Stimulated activated CD8-positive, alpha-beta memory T cell treated with anti-CD3 and anti-CD28 coated beads, Interleukin-12 subunit alpha, Interleukin-12 subunit beta, amount 100 ng/mL, for 24 hours (primary cell): ENCODE data around the gene KCNK2.
"Not testable (repeated sequence)": the region's sequence is repeated elsewhere in the genome, so short reads cannot be mapped to it uniquely, and the experiment has no call there.

ENCODE experiments used
- DNase-seq: peaks from one replicate; pipeline ENCODE4 v3.0.0-alpha.2; 2020; ENCODE audit errors: extremely low read depth

KCNK2 gene

DNA sequence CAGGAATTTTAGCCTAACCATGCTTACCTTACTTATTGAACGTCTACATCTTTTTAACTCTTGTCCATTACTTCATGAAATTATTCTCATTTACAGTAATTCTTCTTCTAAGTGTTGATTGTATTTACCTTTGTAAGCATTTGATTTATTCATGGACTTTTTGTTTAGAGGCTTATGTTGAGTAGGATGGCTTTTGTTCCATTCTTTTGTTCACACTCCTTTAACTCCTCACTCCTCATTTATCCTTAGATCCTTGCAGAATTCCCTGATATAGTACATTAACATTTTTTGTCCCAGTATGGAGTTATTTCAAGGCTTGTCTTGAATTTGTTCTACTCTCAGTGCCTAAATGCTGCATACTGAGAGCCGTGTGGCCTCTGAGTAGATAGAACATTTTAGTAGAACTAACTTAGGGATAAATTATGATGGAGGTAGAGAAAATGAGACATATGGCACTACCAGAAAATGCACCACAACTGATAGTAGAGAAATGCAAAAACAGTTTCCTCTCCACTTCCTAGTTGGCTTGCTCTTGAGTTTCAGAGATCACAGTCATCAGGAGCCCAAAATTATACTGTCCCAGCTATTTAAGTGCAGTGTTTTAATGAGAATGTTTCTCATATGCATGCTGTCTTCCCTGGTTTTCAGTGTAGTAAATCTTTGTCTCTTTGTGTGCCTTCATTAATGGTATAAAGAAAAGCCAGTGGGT lies 69.5 kb downstream of the KCNK2 start:
- DNase-seq: no peak

DNA sequence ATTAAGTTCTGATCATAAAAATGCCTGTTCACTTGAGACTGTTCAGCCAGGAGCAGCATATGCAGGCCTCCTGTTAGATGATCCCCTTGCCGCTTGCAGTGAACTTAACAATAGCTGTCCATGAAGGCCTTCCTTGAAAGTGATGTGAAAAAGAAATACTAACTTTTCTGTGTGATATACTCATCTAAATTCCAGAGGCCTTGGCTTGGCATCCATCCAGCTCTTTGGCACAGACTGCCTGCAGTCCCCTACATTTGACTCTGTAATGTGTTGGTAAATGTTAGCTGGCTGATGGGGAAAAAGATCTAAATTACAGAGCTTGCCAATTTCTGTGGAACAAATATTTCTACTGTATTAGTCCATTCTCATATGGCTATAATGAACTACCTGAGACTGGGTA lies 73.7 kb downstream of the KCNK2 start:
- no peak for DNase-seq

DNA sequence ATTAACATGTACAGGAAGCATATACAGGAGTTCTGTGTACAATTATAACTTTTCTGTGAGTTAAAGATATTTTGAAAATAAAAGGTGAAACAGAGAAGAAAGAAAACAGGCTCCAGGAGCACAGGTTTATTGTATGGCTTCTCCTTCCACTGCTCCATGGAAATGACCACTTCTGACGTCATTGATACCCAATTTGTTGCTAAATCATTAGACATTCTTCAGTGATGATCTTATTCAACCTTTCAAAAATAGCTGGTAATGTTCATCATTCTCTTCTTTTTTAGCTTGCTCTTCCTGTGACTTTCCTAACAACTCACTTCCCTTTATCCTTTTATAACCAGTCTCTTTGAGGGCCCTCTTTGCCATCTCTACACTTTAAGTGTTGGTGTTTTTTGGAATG lies 77.8 kb downstream of the KCNK2 start:
- no peak for DNase-seq

DNA sequence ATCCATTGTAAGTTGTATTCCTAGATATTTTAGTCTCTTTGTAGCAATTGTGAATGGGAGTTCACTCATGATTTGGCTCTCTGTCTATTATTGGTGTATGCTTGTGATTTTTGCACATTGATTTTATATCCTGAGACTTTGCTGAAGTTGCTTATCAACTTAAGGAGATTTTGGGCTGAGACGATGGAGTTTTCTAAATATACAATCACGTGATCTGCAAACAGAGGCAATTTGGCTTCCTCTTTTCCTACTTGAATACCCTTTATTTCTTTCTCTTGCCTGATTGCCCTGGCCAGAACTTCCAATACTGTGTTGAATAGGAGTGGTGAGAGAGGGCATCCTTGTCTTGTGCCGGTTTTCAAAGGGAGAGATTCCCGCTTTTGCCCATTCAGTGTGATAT lies 80.6 kb downstream of the KCNK2 start:
- DNase-seq: not testable (repeated sequence)

DNA sequence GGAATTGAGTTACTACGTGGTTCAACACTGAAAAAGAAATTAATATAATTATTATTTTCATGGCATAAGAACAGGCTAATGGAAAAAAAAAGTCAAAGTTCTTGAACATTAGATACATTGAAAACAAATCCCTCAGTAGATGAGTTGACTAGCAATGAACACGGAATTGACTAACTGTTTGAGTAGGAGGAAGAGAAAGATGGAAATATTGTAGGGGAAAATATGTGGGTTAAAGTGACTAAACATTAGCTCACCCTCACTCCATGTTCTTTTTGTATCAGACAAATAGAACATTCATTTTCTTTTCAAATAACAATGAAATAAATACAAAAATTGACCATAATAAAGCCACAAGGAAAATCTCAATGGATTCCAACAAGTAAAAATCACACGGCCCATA lies 84.3 kb downstream of the KCNK2 start:
- DNase-seq: no peak

DNA sequence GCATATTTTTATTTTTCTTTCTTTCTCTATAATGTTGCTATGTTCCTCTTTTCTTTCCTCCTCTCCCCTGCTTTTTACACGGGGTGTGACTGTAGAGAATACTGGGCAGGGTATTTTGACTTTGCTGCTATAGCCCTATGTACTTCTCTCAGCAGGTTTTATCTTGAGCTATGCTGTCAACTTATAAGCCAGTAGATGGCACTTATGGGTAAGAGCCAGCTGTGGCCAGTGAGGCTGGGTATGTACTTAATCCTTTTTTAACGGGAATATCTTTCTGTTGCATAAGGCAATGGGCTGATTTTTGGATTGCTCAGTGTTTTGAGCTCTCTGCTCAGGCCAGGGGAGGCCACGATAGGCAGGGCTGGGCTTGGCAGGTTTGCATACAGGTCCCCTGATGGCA lies 99.0 kb downstream of the KCNK2 start:
- no peak for DNase-seq

DNA sequence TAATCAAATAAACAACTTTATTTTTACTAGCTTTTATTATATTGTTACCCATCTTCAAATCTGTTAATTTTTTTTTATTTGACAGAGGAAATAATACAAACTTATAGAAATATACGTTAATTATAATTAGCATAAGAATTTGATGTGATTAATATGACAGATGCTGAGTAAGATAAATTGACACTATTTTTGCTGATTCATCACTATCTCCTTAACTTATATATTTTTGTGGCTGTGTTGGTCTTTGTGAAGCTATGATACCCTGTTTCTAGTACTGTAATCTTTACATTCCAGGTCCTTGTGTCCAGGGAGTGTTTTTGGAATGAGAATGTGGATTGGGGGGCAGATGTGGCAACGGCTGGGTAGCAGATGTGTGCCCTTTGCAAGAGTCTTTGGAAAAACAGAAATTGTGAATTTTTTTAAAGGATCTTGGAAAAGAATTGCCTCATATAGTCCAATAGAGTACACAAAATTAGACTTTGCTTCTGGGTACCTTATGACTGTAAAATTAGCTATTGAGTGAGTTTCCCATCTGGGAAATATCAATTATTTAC lies 102.6 kb downstream of the KCNK2 start:
- DNase-seq: no peak

DNA sequence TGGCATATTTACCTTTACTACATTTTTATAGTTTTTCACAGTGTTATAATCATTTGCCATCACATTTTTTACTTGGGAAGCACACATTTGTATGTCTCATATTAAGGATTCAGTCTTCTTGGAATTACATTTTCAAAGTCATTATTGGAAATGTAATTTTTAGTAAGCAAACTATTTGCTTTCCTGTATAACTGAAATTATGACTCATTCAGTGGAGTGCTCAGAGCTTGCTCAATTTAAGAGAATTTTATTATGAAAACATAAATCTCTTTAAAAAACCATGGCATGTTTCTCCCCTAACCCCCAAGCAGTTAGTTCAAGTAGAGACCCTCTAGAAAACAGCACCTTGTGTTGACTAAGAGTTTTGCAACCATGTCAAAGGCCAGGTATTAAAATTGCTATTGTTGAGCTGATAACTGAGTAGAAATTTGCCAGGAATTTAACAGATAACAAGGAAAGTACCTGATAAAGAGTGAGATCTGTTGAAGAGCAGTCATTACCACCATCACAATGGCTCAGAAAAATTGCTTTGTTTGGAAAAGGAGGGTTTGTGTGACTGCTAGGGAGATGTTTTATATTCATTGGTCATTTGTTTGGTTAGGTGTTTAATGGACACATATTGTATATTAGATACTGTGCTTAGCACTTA lies 105.9 kb downstream of the KCNK2 start:
- DNase-seq: no peak

DNA sequence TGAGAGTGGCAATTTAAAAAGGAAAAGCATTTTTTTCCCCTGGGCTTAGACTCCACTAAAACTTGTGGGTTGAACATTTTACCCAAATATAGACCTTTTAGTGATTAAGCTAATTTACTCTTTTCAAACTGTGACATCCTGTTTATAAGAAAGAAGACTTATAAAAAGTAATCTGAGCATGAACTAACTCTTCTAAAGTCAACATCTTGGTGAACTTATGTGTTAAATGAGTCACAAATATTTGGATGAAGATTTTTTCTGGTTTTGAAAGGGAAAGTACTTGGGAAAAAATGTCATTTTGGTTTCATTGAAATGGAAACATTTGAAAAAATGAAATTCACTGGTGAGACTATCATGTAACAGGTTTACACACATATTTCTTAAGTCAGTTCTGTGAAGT lies 109.8 kb downstream of the KCNK2 start:
- no peak for DNase-seq

DNA sequence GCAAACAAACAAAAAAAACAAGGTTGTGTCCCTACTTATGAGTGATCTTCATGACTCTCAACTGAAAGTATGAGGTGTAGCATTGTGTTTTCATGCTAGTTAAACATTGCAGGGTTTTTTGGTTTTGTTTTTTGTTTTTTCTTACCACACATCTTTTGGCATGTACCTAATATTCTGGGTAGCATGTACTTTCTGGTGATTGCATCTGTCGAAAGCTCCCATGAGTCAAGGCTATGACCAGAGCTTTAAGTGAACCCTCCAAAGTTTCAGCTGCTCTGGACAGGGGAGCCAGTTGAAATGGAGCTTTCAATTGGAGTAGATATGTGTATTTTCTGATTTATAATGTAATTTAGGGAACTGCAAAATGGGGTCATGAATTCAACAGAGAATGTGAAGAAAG lies 115.5 kb downstream of the KCNK2 start:
- no peak for DNase-seq

DNA sequence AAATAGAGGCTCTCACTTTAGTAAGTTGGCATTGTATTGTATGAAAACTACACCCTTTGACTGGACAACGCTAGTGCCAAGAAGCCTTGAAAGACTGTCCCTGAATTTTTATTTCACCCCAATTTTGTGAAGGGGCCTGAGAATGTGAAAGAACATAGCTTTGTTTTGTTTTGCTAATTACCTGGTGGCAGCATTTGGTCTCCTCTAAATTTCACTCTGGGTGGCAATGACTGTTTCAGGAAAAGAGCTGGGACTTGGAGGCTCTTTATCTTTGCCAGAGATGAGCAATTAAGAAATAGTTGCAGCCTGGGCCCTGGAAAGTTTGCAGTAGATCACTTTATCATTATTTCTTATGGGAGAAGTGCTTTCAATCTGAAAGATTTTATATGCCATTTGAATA lies 117.6 kb downstream of the KCNK2 start:
- DNase-seq: no peak

DNA sequence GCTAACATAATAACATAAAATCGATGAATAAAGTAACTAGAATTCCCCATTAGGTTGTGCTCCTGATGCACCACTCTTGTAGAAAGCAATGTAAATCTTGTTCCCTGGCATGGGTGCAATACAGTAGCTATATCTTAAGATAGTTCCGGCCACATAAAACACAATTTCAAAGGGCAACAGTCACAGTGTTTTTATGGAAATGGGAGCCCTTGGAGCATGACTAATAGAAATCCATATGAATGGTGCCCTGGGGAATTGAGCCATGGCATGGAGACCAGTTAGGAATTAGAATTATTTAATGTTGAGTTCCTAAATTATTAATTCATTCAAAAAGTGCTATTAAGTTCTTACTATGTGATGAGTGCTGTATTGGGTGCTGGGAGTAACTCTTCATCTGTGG lies 118.7 kb downstream of the KCNK2 start:
- no peak for DNase-seq

DNA sequence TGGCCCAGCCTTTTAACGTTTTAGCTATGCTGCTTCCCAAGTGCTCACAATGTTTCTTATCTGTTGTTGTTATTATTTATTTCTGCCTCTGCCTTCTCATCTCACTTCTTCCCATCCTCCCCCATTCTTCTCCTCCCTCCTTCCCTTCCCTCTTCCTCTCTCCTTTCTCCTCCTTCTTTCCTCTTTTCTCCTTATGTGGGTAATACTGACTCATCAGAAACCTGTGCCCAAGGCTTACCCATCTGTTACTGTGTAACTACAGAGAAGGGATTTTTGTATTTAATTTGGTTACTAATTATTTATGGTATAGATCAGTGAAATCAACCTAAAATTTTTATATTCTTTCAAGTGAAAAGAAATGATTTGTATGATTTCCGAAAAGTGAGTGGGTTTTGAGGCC lies 120.3 kb downstream of the KCNK2 start:
- no peak for DNase-seq

DNA sequence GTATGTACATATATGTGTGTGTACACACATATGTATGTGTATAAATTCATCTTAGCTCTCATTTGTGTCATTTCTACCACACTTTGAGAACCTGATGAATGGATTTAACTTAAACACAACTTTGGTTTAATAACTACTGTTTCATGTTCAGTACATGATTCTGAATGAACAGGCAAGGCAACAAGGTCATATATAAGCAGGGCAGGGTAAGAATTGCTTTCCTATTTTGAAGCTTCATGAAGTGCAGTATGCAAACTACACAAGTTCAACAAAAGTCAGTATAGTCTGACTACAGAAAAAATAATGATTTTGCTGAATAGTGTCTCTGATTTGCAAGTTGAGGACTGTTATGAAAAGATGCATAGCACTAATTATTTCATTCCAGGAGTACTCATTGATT lies 127.6 kb downstream of the KCNK2 start:
- no peak for DNase-seq

DNA sequence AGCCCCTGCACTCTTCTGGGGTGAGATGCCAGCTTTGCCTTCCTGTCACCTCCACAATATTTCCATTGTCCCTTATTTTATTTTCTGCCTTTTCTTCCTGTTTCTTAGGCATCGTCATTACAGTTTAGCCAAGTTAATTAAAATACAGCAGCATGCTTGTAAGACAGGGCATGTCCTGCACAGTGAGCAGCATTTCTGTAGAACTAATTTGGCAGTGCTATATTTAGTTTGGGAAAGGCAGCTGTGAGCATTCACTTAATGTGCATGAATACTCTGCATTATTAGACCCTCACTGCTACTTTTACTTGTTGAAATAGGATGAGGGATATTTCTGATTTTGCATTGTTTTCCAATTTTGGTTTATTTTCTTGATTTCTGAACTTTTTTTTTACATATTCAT lies 133.3 kb downstream of the KCNK2 start:
- DNase-seq: no peak

DNA sequence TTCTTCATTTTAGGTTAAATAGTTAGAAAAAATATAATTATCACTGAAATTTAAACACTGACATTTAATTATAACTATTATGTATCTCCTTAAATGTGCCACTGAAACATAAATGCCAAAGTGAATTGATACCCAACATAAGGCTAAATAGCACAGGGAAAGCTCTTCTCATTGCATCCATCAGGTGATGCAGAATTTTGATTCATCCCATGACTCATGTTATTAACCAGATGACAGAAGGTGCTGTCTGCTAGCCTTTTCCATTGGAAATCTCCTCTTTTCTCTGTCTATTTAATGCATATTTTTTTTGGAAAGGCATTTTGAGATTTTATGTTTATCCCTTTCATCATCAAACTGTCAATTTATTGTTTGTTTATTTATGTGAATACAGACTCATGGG lies 136.8 kb downstream of the KCNK2 start:
- no peak for DNase-seq

DNA sequence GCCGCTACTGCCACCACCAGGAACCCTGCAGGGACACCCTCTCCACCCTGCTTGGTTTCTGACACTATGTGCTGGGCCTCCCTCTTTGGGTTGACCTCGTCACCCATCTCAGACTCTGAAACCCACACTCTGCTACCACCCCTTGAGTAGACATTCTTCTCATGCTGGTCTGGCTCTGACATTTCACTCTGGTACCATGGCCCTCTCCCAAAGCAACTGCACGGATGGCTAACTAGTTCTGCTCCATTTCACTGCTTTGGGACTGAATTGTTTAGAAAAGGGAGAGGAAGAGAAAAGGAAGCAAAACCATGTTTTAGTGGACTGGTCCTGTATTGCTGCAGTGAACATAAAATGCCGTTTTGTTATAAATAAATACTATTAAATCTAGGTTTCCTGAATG lies 137.8 kb downstream of the KCNK2 start:
- DNase-seq: no peak

DNA sequence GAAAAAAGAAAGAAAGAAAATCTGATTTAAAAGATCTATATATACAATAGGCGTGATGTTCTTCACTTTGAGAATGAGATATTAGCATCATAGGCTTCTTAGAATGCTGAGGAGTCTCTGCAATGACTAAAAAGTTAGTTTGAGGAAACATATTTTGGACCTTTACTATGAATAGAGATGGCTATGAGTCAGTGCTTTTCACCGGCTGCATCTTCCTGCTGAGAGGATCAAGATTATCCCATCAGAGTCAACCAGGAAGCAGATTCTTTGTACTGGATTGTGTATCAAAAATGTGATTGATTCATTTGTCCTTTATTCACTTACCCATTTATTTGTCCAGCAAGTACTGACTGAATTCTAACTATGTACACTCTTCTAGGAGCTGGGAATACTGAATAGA lies 144.2 kb downstream of the KCNK2 start:
- no peak for DNase-seq

DNA sequence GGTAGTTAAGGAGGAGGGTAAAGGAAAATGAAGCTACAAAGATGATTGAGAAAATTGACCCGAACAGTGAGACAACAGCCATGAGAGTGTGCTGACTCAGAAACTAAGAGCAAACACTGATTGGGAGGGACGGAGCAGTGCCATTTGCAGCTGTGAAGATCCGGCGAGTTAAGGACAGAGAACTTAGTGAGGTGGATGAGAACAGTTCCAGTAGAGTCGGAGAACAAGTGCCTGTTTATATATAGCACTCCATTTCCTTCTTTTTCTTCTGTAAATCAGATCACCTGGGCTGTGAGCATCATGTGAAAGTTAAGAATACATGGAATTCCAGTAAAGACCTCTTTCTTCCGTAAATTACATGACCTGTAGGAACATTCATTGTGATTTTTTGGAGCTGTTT lies 145.7 kb downstream of the KCNK2 start:
- DNase-seq: no peak

DNA sequence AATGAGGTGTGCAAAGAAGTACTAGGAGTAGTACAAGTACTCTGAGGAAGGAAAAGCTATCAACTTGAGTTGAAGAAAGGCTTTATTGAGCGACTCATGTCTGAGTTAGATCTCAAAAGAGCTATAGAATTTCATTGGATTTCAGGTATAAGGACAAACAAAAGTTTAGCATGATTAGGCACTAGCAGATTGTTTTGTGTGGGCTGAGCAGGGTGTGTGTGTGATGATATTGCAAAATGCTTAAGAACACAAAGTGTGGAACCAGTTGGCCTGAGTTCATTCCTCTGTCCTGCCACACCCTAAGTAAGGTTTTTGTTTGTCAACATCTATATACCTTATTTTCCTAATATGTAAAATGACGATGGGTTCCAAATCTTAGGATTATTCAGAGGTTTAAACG lies 158.9 kb downstream of the KCNK2 start:
- no peak for DNase-seq

DNA sequence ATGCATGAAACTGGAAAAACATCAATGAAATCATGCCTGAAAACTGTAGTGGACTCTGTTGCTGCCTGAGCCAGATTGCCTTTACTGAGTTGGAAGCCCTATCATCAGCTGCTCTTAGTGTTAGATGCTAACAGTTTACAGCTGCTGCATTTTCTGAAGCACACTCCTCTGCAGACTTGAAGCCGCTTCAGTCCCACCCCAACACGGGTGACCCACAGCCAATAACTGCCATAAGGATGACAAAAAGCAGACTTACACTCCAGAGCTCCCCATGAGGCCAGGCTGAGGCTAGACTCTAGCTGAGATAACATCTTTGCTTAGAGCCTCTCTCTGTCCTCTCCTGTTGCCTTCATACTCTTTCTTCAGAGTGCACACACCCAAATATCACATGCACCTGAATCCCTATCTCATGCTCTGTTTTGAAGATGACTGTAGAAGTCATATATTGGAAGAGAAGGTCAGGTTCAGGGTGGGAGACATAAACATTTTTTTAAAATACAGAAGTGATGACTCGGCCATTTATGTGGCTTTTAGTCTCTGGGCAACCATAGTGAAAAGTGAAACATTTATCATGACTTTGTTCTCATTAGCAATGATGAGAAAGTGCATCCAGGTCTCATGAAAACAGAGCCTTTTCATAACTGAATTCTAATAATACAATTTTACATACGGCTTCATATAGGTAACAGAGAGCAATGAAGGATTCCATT lies 161.0 kb downstream of the KCNK2 start:
- no peak for DNase-seq

DNA sequence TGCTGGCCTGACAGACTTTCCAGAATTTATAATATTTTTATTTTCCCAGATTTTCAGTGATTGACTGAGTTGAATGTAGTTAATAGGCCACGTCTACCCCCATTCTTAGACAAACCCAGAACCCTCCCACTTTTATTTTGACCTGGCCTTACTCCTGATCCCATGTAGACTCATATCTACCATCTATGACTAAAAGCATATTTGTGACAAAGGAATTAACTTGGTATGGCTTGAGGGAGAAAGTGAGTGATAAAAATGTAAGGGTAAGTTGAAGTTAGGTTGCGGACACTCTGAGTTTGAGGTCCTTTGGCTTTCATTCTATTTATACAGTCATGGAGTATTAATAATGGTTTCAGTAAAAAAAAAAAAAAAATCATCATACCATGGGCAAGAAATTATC lies 168.4 kb downstream of the KCNK2 start:
- DNase-seq: no peak

DNA sequence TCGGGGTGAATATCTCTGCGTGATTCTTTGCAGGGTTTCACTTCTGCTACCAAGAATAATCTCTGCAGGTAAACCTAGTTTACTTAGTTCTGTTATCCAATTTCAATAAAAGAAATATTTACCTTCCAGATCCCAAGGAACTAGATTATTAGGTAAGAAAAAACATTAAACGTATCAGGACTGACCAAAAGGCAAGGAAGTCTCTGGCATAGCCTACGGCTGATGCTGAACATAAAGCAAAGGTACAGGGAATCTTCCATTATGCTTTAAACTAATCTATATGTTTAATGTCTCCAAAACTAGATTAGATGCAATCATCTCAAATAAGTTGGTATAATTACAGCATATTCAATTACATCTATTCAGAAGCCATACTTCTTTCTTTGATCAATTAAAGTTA lies 168.9 kb downstream of the KCNK2 start:
- no peak for DNase-seq
